Stimulated activated CD4-positive, alpha-beta T cell treated with anti-CD3 and anti-CD28 coated beads, Interleukin-15, amount 100 ng/mL, for 24 hours (primary cell): ENCODE measurements around the gene KNL1.
"Not testable (repeated sequence)": the region's sequence is repeated elsewhere in the genome, so short reads cannot be mapped to it uniquely, and the experiment has no call there.

ENCODE experiments used
- DNase-seq: peaks from one replicate; pipeline ENCODE4 v3.0.0-alpha.2; 2020

KNL1 gene

GRCh38 chr15:40590667-40591050 is 3.4 kb upstream of the KNL1 start:
- DNase-seq = no peak

DNA sequence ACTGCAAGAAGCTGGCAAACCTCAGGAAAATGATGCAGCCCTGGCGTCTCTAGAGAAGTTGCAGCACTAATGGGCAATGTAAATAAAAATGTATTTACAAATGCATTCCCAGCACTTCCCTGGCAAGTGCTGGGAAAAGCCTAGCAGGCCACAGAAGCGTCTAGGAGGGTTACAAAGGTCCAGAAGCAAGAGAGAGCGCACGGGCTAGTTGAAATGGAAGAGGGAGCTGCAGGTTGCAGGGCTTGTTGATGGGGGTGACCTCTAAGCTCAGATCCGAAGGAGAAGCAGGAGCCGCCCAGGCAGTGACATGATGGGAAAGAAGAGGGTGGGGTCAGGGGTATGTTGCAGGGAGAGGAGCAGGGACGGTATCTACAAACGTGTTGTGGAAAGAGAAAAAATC is 2.7 kb upstream of the KNL1 start:
- DNase-seq = no peak

DNA sequence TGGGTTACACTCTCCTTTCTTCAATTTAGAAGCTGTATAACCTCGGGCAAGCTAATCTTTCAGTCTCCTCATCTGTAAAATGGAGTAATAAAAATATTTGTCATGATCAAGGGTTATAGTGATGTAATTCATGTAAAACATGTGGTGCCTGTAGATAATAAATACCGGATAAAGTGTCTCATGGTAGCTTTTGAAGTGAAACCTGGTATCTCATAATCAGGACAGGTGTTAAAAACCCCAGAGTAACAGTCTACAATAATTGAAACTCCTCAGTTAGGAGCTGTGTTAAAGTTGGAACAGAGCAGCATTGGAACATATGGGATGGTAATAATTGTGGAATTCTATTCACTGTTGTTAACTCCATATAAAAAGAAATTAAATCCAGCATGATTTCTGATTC is 884 bp upstream of the KNL1 start:
- no peak for DNase-seq

GRCh38 chr15:40594429-40594836 is 384 bp downstream of the KNL1 start:
- DNase-seq = no peak

- DNase-seq = no peak
Measured at GRCh38 chr15:40595219-40595618, 1.2 kb downstream of the KNL1 start.

DNA sequence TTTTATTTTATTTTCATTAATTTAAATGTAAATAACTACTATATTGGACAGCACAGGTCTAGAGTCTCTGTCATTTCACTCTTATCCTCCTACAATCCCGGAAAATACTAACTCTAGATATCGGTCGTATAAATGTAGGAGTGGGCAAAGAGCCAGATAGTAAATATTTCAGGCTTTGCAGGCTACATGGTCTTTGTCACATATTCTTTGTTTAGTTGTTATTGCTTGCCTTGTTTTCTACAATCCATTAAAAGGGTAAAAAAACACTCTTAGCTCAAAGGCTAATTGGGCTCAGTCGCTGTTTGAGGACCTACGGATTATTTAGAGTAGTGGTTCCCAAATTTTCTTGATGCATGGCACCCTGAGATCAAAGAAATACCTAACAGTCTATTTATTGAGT is 1.7 kb downstream of the KNL1 start:
- no peak for DNase-seq

GRCh38 chr15:40597024-40597423 is 3.0 kb downstream of the KNL1 start:
- no peak for DNase-seq

DNA sequence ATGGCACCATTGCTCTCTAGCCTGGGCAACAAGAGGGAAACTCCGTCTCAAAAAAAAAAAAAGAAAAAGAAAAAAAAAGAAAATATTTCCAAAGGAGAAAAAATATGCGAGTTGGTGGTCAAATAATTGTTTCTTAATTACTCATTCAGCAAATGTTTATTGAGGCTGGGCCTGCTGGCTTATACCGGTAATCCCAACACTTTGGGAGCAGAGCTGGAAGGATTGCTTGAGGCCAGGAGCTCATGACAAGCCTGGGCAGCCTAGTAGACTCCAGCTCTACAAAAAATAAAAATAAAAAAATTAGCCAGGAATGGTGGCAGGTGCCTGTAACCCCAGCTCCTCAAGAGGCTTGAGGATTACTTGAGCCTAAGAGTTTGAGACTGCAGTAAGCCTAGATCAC is 4.1 kb downstream of the KNL1 start:
- no peak for DNase-seq

GRCh38 chr15:40598672-40599071 is 4.6 kb downstream of the KNL1 start:
- no peak for DNase-seq

- no peak for DNase-seq
Measured at GRCh38 chr15:40600956-40601355, 6.9 kb downstream of the KNL1 start.

DNA sequence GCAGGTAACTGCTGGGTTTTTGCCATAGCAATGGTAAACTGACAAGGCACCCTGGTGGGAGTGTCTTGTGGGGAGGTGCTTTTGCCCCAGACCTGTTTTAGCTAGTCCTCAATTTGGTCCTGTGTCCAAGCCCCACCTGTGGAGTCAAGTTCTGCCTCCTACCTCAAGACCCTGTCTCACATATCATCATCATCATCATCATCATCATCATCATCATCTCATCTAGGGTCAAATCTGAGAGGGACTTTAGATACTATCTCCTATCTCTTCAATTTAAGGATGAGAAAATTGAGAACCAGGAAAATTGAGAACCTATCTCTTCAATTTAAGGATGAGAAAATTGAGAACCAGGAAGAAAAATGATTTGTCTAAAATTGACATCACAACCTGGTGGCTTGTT is 9.9 kb downstream of the KNL1 start:
- DNase-seq = no peak

DNA sequence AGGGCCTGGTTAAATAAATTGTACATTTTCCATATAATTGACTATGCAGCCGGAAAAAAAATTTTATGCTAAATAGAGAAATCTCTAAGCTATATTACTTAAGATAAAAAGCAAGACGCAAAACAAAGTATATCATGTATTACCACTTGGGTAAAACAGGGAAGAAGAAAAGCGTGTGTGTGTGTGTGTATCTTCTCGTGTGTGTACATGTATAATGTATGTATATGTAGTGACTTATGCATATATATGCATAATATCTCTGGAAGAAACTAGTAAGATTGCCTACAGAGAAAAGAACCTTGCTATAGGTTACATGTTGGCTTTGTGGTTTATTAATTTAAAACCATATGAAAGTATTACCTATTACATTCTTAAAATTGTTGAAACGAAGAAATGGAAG is 19.0 kb downstream of the KNL1 start:
- DNase-seq = no peak

GRCh38 chr15:40618023-40618422 is 24.0 kb downstream of the KNL1 start:
- DNase-seq = no peak

DNA sequence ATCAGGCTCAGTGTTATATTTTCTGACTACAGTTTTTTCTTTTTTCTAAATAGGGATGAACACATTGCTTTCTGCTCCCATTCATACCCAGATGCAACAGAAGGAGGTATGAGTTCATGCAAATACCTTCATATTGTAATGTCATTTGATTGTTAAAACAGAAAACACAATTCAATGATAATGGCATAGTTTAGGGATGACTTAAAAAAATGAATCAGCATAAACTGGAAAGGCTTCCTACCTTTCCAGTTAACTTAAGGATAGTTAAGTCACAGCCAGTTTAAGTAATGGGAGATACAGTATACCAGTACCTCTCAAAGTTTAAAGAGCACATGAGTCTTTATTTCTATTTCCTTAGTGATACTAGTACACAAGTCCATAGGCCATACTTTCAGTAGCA is 24.9 kb downstream of the KNL1 start:
- no peak for DNase-seq

DNA sequence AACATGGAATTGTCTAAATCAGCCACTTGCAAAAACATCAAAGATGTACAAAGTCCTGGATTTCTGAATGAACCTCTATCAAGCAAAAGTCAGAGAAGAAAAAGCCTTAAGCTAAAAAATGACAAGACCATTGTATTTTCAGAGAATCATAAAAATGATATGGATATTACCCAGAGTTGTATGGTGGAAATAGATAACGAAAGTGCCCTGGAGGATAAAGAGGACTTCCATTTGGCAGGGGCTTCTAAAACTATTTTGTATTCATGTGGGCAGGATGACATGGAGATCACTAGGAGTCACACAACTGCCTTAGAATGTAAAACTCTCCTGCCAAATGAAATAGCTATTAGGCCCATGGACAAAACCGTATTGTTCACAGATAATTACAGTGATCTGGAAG is 29.3 kb downstream of the KNL1 start:
- DNase-seq = no peak

GRCh38 chr15:40630313-40630712 is 36.3 kb downstream of the KNL1 start:
- no peak for DNase-seq

GRCh38 chr15:40633178-40633577 is 39.1 kb downstream of the KNL1 start:
- DNase-seq = no peak

DNA sequence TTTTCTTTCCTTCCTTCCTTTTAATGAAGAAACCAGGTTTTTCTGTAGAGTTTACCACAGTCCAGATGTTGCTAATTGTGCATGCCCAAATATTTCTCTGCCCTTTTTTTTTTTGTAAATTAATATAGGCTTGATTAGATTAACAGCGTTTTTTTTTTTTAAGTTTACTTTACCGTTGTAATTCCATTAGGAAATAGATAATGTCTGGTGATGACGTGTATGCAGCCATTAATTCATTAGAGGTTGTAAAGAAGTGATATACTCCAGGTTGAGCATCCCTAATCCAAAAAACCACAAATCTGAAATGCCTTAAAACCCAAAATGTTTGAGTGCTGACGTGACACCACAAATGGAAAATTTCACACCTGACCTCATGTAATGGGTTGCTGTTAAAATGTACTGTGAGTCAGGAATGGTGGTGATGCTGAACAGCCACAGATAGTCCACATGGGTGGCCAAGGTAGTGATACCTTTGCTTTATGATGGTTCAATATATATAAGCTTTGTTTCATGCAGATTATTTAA is 43.2 kb downstream of the KNL1 start:
- no peak for DNase-seq

- DNase-seq = no peak
Measured at GRCh38 chr15:40639677-40640076, 45.6 kb downstream of the KNL1 start.

DNA sequence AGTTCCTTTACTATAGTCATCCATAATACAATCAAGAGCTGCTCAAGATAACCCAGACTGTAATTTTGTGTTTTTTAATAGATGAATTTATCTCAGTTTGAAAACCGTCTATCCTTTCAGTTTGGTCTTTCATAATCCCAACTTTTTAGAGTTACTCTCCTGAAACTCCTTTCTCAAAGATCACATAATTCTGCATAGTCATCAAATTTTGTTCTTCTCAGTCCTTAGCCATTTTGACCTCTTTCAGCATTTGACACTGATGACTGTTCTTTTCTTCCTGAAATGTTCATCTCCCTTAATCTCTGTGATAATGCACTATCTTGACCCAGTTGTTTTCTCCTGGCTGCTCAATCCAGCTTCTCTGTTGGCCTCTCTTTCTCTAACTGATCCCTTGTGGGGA is 53.5 kb downstream of the KNL1 start:
- no peak for DNase-seq

GRCh38 chr15:40650479-40650878 is 56.4 kb downstream of the KNL1 start:
- no peak for DNase-seq

GRCh38 chr15:40660686-40661085 is 66.6 kb downstream of the KNL1 start:
- DNase-seq = no peak

- DNase-seq = no peak
Measured at GRCh38 chr15:40664909-40665308, 70.9 kb downstream of the KNL1 start.

GRCh38 chr15:40676290-40676689 is 82.2 kb downstream of the KNL1 start:
- not testable (repeated sequence) for DNase-seq

GRCh38 chr15:40676906-40677305 is 82.9 kb downstream of the KNL1 start:
- not testable (repeated sequence) for DNase-seq

DNA sequence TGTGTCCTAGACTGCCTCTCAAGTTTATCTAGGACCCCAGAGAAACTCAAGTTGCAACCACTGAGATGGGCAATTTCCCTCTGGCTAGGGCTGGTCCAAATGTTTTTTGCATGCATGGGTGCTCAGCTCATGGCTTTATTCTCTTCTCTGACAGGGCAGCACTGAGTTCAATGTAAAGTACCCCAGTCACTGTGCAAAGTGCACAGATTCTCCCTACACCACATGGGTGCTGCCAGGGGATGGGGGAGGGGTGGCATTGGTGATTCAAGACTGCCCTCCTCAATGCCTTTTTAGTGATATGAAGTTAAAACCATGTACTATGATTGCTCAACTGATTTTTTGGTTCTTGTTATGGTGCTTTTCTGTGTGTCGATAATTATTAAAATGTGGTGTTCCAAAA is 86.1 kb downstream of the KNL1 start:
- DNase-seq = no peak
